Fibroblast of pulmonary artery (primary cell): ENCODE results near the gene NLRP5.

Experiments used
- DNase-seq: peaks from one replicate; pipeline ENCODE4 v3.0.0-alpha.2; 2010; ENCODE audit warnings: low read depth
- H3K4me3 ChIP-seq: replicated peaks from 2 replicates; pipeline ENCODE4 v1.5.1; 2011; ENCODE audit warnings: low read depth, mild to moderate bottlenecking, control low read depth, low read length, moderate library complexity
- TF ChIP-seq, protein P1 (sequence below): IDR thresholded peaks from 2 replicates; pipeline ENCODE4 v1.5.1; 2011; ENCODE audit warnings: mild to moderate bottlenecking, control low read depth, low read length, inconsistent platforms; ENCODE audit errors: missing control alignments

NLRP5 gene

DNA sequence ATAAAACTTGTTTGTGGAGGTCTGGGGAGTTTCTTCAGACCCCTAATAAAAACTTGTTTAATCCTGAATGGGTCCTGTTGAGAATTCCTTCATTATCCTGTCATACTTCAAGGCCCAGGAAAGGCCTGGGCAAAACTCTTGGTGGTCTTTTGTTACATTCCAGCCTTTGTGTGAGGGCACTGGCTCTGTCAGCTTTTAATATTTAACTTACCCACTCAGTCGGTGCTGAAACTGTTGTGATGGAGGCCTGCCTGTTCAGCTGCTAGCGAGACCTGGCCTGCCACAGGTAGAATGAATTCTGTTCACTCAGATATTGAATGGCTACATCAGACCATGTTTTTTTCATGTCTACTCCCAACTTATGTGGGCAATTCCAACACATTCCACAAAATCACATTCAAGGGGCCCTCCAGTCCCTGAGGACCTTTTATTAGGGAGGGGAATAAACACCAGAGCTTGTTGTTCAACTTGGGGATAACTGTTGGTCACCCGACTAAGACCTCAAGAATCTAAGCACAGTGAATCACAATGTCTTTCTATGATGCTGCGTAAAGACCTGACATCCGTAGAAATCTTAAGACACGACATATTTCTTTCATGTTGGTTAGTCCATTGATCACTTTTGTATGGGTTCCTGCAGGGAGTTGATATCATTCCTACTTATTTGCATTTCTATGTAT, 26.4 kb upstream of the NLRP5 start:
- H3K4me3 ChIP-seq, result no peak overlapping the region
- no peak for DNase-seq
- TF ChIP-seq, protein P1, sequence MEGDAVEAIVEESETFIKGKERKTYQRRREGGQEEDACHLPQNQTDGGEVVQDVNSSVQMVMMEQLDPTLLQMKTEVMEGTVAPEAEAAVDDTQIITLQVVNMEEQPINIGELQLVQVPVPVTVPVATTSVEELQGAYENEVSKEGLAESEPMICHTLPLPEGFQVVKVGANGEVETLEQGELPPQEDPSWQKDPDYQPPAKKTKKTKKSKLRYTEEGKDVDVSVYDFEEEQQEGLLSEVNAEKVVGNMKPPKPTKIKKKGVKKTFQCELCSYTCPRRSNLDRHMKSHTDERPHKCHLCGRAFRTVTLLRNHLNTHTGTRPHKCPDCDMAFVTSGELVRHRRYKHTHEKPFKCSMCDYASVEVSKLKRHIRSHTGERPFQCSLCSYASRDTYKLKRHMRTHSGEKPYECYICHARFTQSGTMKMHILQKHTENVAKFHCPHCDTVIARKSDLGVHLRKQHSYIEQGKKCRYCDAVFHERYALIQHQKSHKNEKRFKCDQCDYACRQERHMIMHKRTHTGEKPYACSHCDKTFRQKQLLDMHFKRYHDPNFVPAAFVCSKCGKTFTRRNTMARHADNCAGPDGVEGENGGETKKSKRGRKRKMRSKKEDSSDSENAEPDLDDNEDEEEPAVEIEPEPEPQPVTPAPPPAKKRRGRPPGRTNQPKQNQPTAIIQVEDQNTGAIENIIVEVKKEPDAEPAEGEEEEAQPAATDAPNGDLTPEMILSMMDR, result no peak

GRCh38 chr19:55962186-55962585, 24.4 kb upstream of the NLRP5 start:
- no peak overlapping the region for H3K4me3 ChIP-seq
- no peak for DNase-seq
- TF ChIP-seq, protein P1, result no peak

- no peak for DNase-seq
- TF ChIP-seq, protein P1, result no peak
- no peak overlapping the region for H3K4me3 ChIP-seq
Observed at GRCh38 chr19:55973982-55974381, 12.6 kb upstream of the NLRP5 start.

DNA sequence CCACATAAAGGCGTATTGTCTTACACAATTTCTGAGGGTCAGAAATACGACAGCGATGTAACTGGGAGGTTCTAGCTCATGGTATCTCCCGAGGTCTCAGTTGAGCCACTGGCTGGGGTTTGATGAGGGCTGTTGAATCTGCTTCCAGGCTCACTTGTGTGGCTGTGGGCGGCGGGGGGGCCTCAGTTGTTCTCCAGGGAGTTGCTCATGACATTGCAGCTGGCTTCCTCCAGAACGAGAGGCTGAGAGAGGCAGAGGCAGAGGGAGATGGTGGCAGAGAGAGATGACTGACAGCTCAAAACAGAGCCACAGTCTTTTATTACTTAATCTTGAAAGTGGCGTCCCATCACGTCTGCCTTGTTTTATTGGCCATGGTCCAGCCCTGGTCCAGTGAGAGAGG, 6.2 kb upstream of the NLRP5 start:
- no peak overlapping the region for H3K4me3 ChIP-seq
- TF ChIP-seq, protein P1, result no peak
- no peak for DNase-seq

GRCh38 chr19:55985254-55985653, 1.3 kb upstream of the NLRP5 start:
- TF ChIP-seq, protein P1, result no peak

DNA sequence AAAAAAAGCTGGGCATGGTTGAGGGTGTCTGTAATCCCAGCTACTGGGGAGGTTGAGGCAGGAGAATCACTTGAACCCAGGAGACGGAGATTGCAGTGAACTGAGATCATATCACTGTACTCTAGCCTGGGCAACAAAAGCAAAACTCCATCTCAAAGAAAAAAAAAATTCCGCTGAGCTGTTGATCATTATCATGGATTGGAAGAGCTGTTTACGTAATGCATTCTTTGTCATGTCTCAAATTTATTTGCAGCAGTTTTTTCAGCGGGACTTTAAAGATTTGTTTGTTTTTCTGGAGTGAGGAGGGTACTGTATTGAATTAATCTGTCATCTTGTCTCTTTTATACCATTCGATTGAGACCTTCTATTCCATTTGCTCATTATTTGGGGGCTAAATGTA, 4.3 kb downstream of the NLRP5 start:
- DNase-seq, result no peak
- H3K4me3 ChIP-seq, result no peak overlapping the region
- TF ChIP-seq, protein P1, result no peak

More at GRCh38 chr19:55985254-55985653, 1.3 kb upstream of the NLRP5 start:
- H3K4me3 ChIP-seq, result no peak overlapping the region
- no peak for DNase-seq

DNA sequence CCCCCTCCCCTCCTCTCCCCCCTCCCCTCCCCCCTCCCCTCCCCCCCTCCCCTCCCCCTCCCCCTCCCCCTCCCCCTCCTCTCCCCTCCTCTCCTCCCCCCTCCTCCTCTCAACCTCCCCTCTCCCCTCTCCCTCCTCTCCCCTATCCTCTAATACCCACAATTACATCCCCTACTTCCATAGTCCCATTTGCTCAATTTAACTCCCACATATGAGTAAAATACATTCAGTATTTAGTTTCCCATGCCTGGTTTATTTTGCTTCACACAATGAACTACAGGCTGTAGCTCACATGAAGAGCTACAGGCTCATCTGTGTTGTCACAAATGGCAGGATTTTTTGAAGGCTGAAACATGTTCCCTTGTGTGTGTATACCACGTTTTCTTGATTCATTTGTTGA, 6.9 kb downstream of the NLRP5 start:
- TF ChIP-seq, protein P1, result no peak
- no peak overlapping the region for H3K4me3 ChIP-seq
- no peak for DNase-seq
